OCI-LY7 (cell line): Measurements from ENCODE around the gene PRND. TPM values are rescaled to one million over a fixed set of nuclear protein-coding genes. Genes with fewer than 3 reads are reported as not detected.

Source experiments
- BruUV-seq: library from RNA; stranded (reverse); fragments of 400-500 nt; replicated peaks from 2 replicates; lab custom pipeline; 2021; lab: Mats Ljungman, UMichigan
- CTCF ChIA-PET: fragments of 300-600 bp; sonication (Branson Sonifier 250); formaldehyde crosslinking; loops from one replicate; lab custom pipeline; 2022; ENCODE audit warnings: antibody characterized with exemption; ENCODE audit not compliant: unreplicated experiment; lab: Charles Lee
- POLR2A ChIA-PET: fragments of 300-600 bp; sonication (Branson Sonifier 250); formaldehyde crosslinking; loops from one replicate; lab custom pipeline; 2022; ENCODE audit warnings: antibody characterized with exemption; lab: Charles Lee
- DNase-seq: peaks from one replicate; pipeline ENCODE4 v3.0.0-alpha.2; 2015; ENCODE audit warnings: low spot score
- H2AFZ ChIP-seq: fragments of 200-600 bp; sonication (generic), shearing (Covaris generic); 2 replicates; pipeline ENCODE4 v1.6.1; 2014; ENCODE audit warnings: mild to moderate bottlenecking, antibody characterized with exemption, low read length, moderate library complexity
- H3K27ac ChIP-seq: fragments of 200-600 bp; sonication (generic); 2 replicates; pipeline ENCODE4 v1.5.1; 2014; ENCODE audit warnings: mixed run types, low read depth, mild to moderate bottlenecking, moderate library complexity, low read length, inconsistent platforms; ENCODE audit not compliant: poor library complexity, severe bottlenecking
- H3K36me3 ChIP-seq: fragments of 200-600 bp; sonication (generic); 2 replicates; pipeline ENCODE4 v1.6.1; 2014; ENCODE audit warnings: mild to moderate bottlenecking, antibody characterized with exemption, low read length, moderate library complexity, mixed read lengths; ENCODE audit not compliant: insufficient read depth
- H3K4me1 ChIP-seq: fragments of 200-600 bp; sonication (generic); 2 replicates; pipeline ENCODE4 v1.5.1; 2014; ENCODE audit warnings: mild to moderate bottlenecking, low read length; ENCODE audit not compliant: insufficient read depth, poor library complexity, severe bottlenecking
- H3K4me2 ChIP-seq: fragments of 200-600 bp; sonication (generic); 2 replicates; pipeline ENCODE4 v1.6.1; 2014; ENCODE audit warnings: mild to moderate bottlenecking, low read length
- H3K4me3 ChIP-seq: fragments of 200-600 bp; sonication (generic); 2 replicates; pipeline ENCODE4 v1.5.1; 2014; ENCODE audit warnings: mild to moderate bottlenecking, low read depth, low read length; ENCODE audit not compliant: poor library complexity, severe bottlenecking
- H3K79me2 ChIP-seq: fragments of 200-600 bp; sonication (generic); 2 replicates; pipeline ENCODE4 v1.6.1; 2016; ENCODE audit warnings: low read depth, mild to moderate bottlenecking, low read length, moderate library complexity, mixed read lengths; ENCODE audit not compliant: insufficient read depth
- H3K9me2 ChIP-seq: fragments of 200-600 bp; sonication (generic); 2 replicates; pipeline ENCODE4 v1.6.1; 2016; ENCODE audit warnings: mild to moderate bottlenecking, low read length, mixed read lengths; ENCODE audit not compliant: insufficient read depth
- H3K9me3 ChIP-seq: fragments of 200-600 bp; sonication (generic); 2 replicates; pipeline ENCODE4 v1.6.1; 2014; ENCODE audit warnings: mild to moderate bottlenecking, mixed run types, low read length, mixed read lengths
- H4K20me1 ChIP-seq: fragments of 200-600 bp; sonication (generic); 2 replicates; pipeline ENCODE4 v1.6.1; 2014; ENCODE audit warnings: mild to moderate bottlenecking, antibody characterized with exemption, low read length, moderate library complexity, mixed read lengths; ENCODE audit not compliant: insufficient read depth
- CTCF ChIP-seq: fragments of 200-600 bp; sonication (generic); conservative IDR thresholded peaks from 2 replicates; pipeline ENCODE4 v1.5.1; 2014; ENCODE audit warnings: mild to moderate bottlenecking, antibody characterized with exemption, low read length, moderate library complexity, mixed read lengths
- EZH2phosphoT487 ChIP-seq: fragments of 200-600 bp; sonication (generic); IDR thresholded peaks from 2 replicates; pipeline ENCODE4 v1.6.1; 2018; ENCODE audit warnings: low read depth, borderline replicate concordance, mild to moderate bottlenecking, mixed run types, antibody characterized with exemption, low read length, moderate library complexity, mixed read lengths
- intact Hi-C: fragments of 100-400 bp; cut with micrococcal nuclease; formaldehyde crosslinking; loops from one replicate; pipeline ENCODE4 v1.10.0; 2022; ENCODE audit not compliant: unreplicated experiment
- total RNA-seq, 2 experiments: library from RNA; depleted of rRNA in 1 of 2; stranded (reverse); fragments of >200 nt in 1 of 2; shearing (Covaris generic) in 1 of 2; gene quantifications; 2 replicates each; pipeline ENCODE4 v1.2.3, GENCODE V29; 2014 to 2022

The PRND gene
- total RNA-seq, 2 experiments from 2014 or later, result not detected

- intact Hi-C loops, result no loop called here
- TF ChIP-seq EZH2phosphoT487 (no peak), CTCF (no peak)
- no peak for DNase-seq
- no peak overlapping the region for H3K27ac ChIP-seq
- CTCF ChIA-PET, result no interaction called here
- no TSS peak for BruUV-seq
- H3K36me3 ChIP-seq, result no peaks in the 10 kb centered on the region
- no peak overlapping the region for H3K4me2 ChIP-seq
- no peaks in the 10 kb centered on the region for H4K20me1 ChIP-seq
- H3K9me2 ChIP-seq, result no peaks in the 10 kb centered on the region
- no peak overlapping the region for H3K4me3 ChIP-seq
- POLR2A ChIA-PET, result no interaction called here
- no peak overlapping the region for H2AFZ ChIP-seq
- no peaks in the 10 kb centered on the region for H3K79me2 ChIP-seq
- H3K4me1 ChIP-seq, result no peaks in the 10 kb centered on the region
- peaks cover 21% of the 10 kb centered on the region for H3K9me3 ChIP-seq
Observed at GRCh38 chr20:4773736-4774135, 52.0 kb downstream of the PRND start.

GRCh38 chr20:4774207-4774606 is 52.5 kb downstream of the PRND start:
- Histone ChIP-seq H3K79me2 (no peaks in the 10 kb centered on the region), H3K9me3 (peaks cover 21% of the 10 kb centered on the region), H3K36me3 (no peaks in the 10 kb centered on the region), H2AFZ (no peak overlapping the region), H4K20me1 (no peaks in the 10 kb centered on the region), H3K4me2 (no peak overlapping the region), H3K27ac (no peak overlapping the region), H3K9me2 (no peaks in the 10 kb centered on the region), H3K4me3 (no peak overlapping the region), H3K4me1 (no peaks in the 10 kb centered on the region)
- DNase-seq, result no peak
- POLR2A ChIA-PET, result no interaction called here
- TF ChIP-seq EZH2phosphoT487, result no peak
- no peak for TF ChIP-seq CTCF
- CTCF ChIA-PET, result no interaction called here
- intact Hi-C loops, result no loop called here
- no TSS peak for BruUV-seq

- POLR2A ChIA-PET, result interaction anchor here (0.6 kb wide), 1 partner anchor 336 kb away, joined by 3 read pairs; no protein-coding TSS in a partner anchor
Observed at GRCh38 chr20:4775322-4776078, 53.8 kb downstream of the PRND start.

More at GRCh38 chr20:4775322-4776078, 53.8 kb downstream of the PRND start:
- intact Hi-C loops, result no loop called here
- Histone ChIP-seq H3K4me3 (no peak overlapping the region), H3K4me1 (no peaks in the 10 kb centered on the region), H3K36me3 (0 out of 2 replicates have a peak, but pooled peaks cover 4% of the 10 kb centered on the region), H3K9me2 (no peaks in the 10 kb centered on the region), H2AFZ (no peak overlapping the region), H3K27ac (no peak overlapping the region), H3K9me3 (peaks cover 19% of the 10 kb centered on the region), H3K4me2 (no peak overlapping the region), H4K20me1 (no peaks in the 10 kb centered on the region), H3K79me2 (no peaks in the 10 kb centered on the region)
- no TSS peak for BruUV-seq
- CTCF ChIA-PET, result no interaction called here
- TF ChIP-seq CTCF (no peak), EZH2phosphoT487 (no peak)
- DNase-seq, result no peak
